H1 (cell line): Measurements from ENCODE around the gene PRKACA. TPM values are rescaled to one million over a fixed set of nuclear protein-coding genes. Genes with fewer than 3 reads are reported as not detected.

ENCODE experiments used
- CTCF ChIA-PET: fragments of 300-600 bp; sonication (Branson Sonifier 250); formaldehyde crosslinking; loops from one replicate; lab custom pipeline; 2021; ENCODE audit not compliant: partially characterized antibody; lab: Charles Lee
- POLR2A ChIA-PET: fragments of 300-600 bp; sonication (Branson Sonifier 250); formaldehyde crosslinking; loops from one replicate; lab custom pipeline; 2021; ENCODE audit warnings: inconsistent platforms; ENCODE audit not compliant: partially characterized antibody; lab: Charles Lee
- DNase-seq, 2 experiments: peaks; one replicate each; pipeline versions ENCODE4 v3.0.0 to v3.0.0-alpha.2; 2010 to 2022; ENCODE audit warnings: low spot score in 2 of 2, low read depth in 1 of 2, mixed read lengths in 1 of 2
- FAIRE-seq: peaks from 2 replicates; lab custom pipeline; 2011; peaks lifted over from hg19 to GRCh38; lab: Jason Lieb, UNC
- H2AFZ ChIP-seq: 2 replicates; pipeline ENCODE4 v1.8.1; 2012; ENCODE audit warnings: low read length, inconsistent platforms
- H2AK5ac ChIP-seq: 2 replicates; pipeline ENCODE4 v1.6.1; 2013; ENCODE audit warnings: low read depth, low read length
- H2BK120ac ChIP-seq: replicated peaks from 2 replicates; pipeline ENCODE3; 2013; ENCODE audit warnings: low read depth, low read length, inconsistent platforms
- H2BK12ac ChIP-seq: 2 replicates; pipeline ENCODE4 v1.6.1; 2013; ENCODE audit warnings: low read depth, low read length
- H2BK15ac ChIP-seq: 2 replicates; pipeline ENCODE4 v1.6.1; 2013; ENCODE audit warnings: low read length
- H2BK20ac ChIP-seq: 2 replicates; pipeline ENCODE4 v1.6.1; 2013; ENCODE audit warnings: low read length
- H2BK5ac ChIP-seq: 2 replicates; pipeline ENCODE4 v1.6.1; 2013; ENCODE audit warnings: low read depth, low read length
- H3K14ac ChIP-seq: 2 replicates; pipeline ENCODE4 v1.6.1; 2013; ENCODE audit warnings: inconsistent platforms; ENCODE audit not compliant: insufficient read length
- H3K18ac ChIP-seq: 2 replicates; pipeline ENCODE4 v1.6.1; 2013; ENCODE audit warnings: low read length; ENCODE audit errors: extremely low read depth
- H3K23ac ChIP-seq: 2 replicates; pipeline ENCODE4 v1.6.1; 2013; ENCODE audit warnings: inconsistent platforms; ENCODE audit not compliant: insufficient read length
- H3K23me2 ChIP-seq: 2 replicates; pipeline ENCODE4 v1.6.1; 2013; ENCODE audit warnings: low read depth, low read length
- H3K27ac ChIP-seq: 2 replicates; pipeline ENCODE4 v1.6.1; 2011; ENCODE audit warnings: low read depth, low read length, inconsistent platforms
- H3K27me3 ChIP-seq, 4 experiments: replicated peaks in 1 of 4; 1 replicate in 1 of 4; 2 replicates in 3 of 4; pipeline versions ENCODE4 v1.6.1 to v1.8.1; 2011 to 2013; ENCODE audit warnings: low read length in 3 of 4, mild to moderate bottlenecking in 3 of 4, inconsistent platforms in 2 of 4, mixed read lengths in 2 of 4, moderate library complexity in 1 of 4; ENCODE audit not compliant: control insufficient read depth in 3 of 4, insufficient read depth in 3 of 4; ENCODE audit errors: extremely low read depth in 1 of 4
- H3K36me3 ChIP-seq, 4 experiments: 2 replicates each; pipeline versions ENCODE4 v1.6.1 to v1.8.1; 2011 to 2013; ENCODE audit warnings: mild to moderate bottlenecking in 4 of 4, low read length in 3 of 4, moderate library complexity in 2 of 4, control low read depth in 1 of 4, inconsistent platforms in 1 of 4; ENCODE audit not compliant: insufficient read depth in 4 of 4, control insufficient read depth in 2 of 4
- H3K4ac ChIP-seq: replicated peaks from 2 replicates; pipeline ENCODE3; 2013; ENCODE audit warnings: low read length, low read depth, mixed read lengths, inconsistent platforms; ENCODE audit not compliant: insufficient read length
- H3K4me1 ChIP-seq, 4 experiments: replicated peaks in 1 of 4; 1 replicate in 1 of 4; 2 replicates in 3 of 4; pipeline versions ENCODE4 v1.6.1 to v1.8.1; 2011 to 2013; ENCODE audit warnings: low read length in 3 of 4, inconsistent platforms in 2 of 4, mixed read lengths in 1 of 4; ENCODE audit not compliant: insufficient read depth in 4 of 4, control insufficient read depth in 3 of 4
- H3K4me2 ChIP-seq, 2 experiments: 2 replicates each; pipeline versions ENCODE4 v1.6.1 to v1.8.1; 2011 to 2013; ENCODE audit warnings: low read depth in 2 of 2, low read length in 2 of 2, control low read depth in 1 of 2, inconsistent platforms in 1 of 2, mild to moderate bottlenecking in 1 of 2; ENCODE audit not compliant: insufficient read depth in 1 of 2
- H3K4me3 ChIP-seq, 4 experiments: fragments of 200-600, 300-600 bp in 1 of 4; sonication (generic), shearing (Covaris generic), sonication (Bioruptor Twin) in 1 of 4; 2 replicates each; pipeline versions ENCODE4 v1.5.1 to v1.8.1; 2011 to 2016; ENCODE audit warnings: low read length in 4 of 4, low read depth in 3 of 4, control low read depth in 2 of 4, inconsistent platforms in 2 of 4, mild to moderate bottlenecking in 2 of 4, mixed read lengths in 1 of 4, moderate library complexity in 1 of 4; ENCODE audit not compliant: insufficient read depth in 2 of 4; ENCODE audit errors: extremely low read depth in 1 of 4
- H3K56ac ChIP-seq: replicated peaks from 2 replicates; pipeline ENCODE3; 2013; ENCODE audit warnings: low read depth, mild to moderate bottlenecking, mixed read lengths, low read length, inconsistent platforms; ENCODE audit not compliant: insufficient read length
- H3K79me1 ChIP-seq: 2 replicates; pipeline ENCODE4 v1.6.1; 2013; ENCODE audit warnings: low read depth, low read length, control low read depth
- H3K79me2 ChIP-seq, 2 experiments: 2 replicates each; pipeline versions ENCODE4 v1.6.1 to v1.8.1; 2012 to 2013; ENCODE audit warnings: low read length in 2 of 2, mild to moderate bottlenecking in 2 of 2, inconsistent platforms in 1 of 2; ENCODE audit not compliant: insufficient read depth in 2 of 2, control insufficient read depth in 1 of 2
- H3K9ac ChIP-seq, 4 experiments: replicated peaks in 1 of 4; 1 replicate in 1 of 4; 2 replicates in 3 of 4; pipeline versions ENCODE4 v1.6.1 to v1.8.1; 2011 to 2013; ENCODE audit warnings: low read depth in 3 of 4, low read length in 3 of 4, control low read depth in 2 of 4, mild to moderate bottlenecking in 2 of 4, moderate library complexity in 2 of 4, inconsistent platforms in 1 of 4; ENCODE audit errors: extremely low read depth in 1 of 4
- H3K9me3 ChIP-seq, 2 experiments: 2 replicates each; pipeline versions ENCODE4 v1.6.1 to v1.8.1; 2012 to 2013; ENCODE audit warnings: mild to moderate bottlenecking in 2 of 2, moderate library complexity in 2 of 2, control low read depth in 1 of 2, inconsistent platforms in 1 of 2, low read depth in 1 of 2, low read length in 1 of 2, mixed read lengths in 1 of 2; ENCODE audit not compliant: insufficient read depth in 2 of 2
- H4K20me1 ChIP-seq, 2 experiments: replicated peaks in 1 of 2; 2 replicates each; pipeline versions ENCODE3 to v1.8.1; 2011 to 2013; ENCODE audit warnings: inconsistent platforms in 2 of 2, low read length in 2 of 2, mild to moderate bottlenecking in 1 of 2; ENCODE audit not compliant: insufficient read depth in 2 of 2, control insufficient read depth in 1 of 2
- H4K5ac ChIP-seq: 2 replicates; pipeline ENCODE4 v1.6.1; 2013; ENCODE audit warnings: low read length, low read depth, mixed read lengths, inconsistent platforms; ENCODE audit not compliant: insufficient read length
- H4K8ac ChIP-seq: 2 replicates; pipeline ENCODE4 v1.8.0; 2013; ENCODE audit warnings: mild to moderate bottlenecking, moderate library complexity, low read length, inconsistent platforms; ENCODE audit not compliant: insufficient read depth; ENCODE audit errors: extremely low read depth
- H4K91ac ChIP-seq: replicated peaks from 2 replicates; pipeline ENCODE3; 2013; ENCODE audit warnings: low read length, mixed read lengths, inconsistent platforms; ENCODE audit not compliant: insufficient read length
- ASH2L ChIP-seq: fragments of 200-600, 300-600 bp; sonication (generic); IDR thresholded peaks from one replicate; pipeline ENCODE4 v1.7.1; 2017; ENCODE audit warnings: low read length
- CEBPB ChIP-seq: IDR thresholded peaks from 2 replicates; pipeline ENCODE4 v1.6.1; 2012; ENCODE audit warnings: low read depth, low read length
- CHD1 ChIP-seq: IDR thresholded peaks from 2 replicates; pipeline ENCODE4 v1.6.1; 2012; ENCODE audit warnings: low read depth, low read length, improper control_type of control experiment
- CHD2 ChIP-seq: IDR thresholded peaks from 2 replicates; pipeline ENCODE4 v1.6.1; 2012; ENCODE audit warnings: low read length, improper control_type of control experiment
- CTBP2 ChIP-seq: IDR thresholded peaks from 2 replicates; pipeline ENCODE4 v1.7.0; 2011; ENCODE audit warnings: borderline replicate concordance, mild to moderate bottlenecking, moderate library complexity, mixed read lengths, low read length; ENCODE audit not compliant: insufficient read depth, insufficient read length
- EP300 ChIP-seq, 2 experiments: IDR thresholded peaks; 1 replicate in 1 of 2; 2 replicates in 1 of 2; pipeline ENCODE4 v1.6.1; 2011 to 2012; ENCODE audit warnings: low read depth in 2 of 2, low read length in 2 of 2, mild to moderate bottlenecking in 2 of 2, borderline replicate concordance in 1 of 2, inconsistent platforms in 1 of 2, moderate library complexity in 1 of 2
- GABPA ChIP-seq: IDR thresholded peaks from 2 replicates; pipeline ENCODE4 v1.6.1; 2011; ENCODE audit warnings: mild to moderate bottlenecking, low read length, moderate library complexity, borderline replicate concordance; ENCODE audit not compliant: insufficient read depth
- GTF2F1 ChIP-seq: IDR thresholded peaks from 2 replicates; pipeline ENCODE4 v1.6.1; 2012; ENCODE audit warnings: low read depth, low read length, improper control_type of control experiment, borderline replicate concordance
- JUND ChIP-seq: IDR thresholded peaks from 2 replicates; pipeline ENCODE4 v1.6.1; 2011; ENCODE audit warnings: mild to moderate bottlenecking, improper control_type of control experiment, low read length
- KDM4A ChIP-seq: IDR thresholded peaks from one replicate; pipeline ENCODE4 v1.7.1; 2012; ENCODE audit warnings: low read depth, mild to moderate bottlenecking, moderate library complexity, low read length, inconsistent platforms; ENCODE audit not compliant: severe bottlenecking
- PHF8 ChIP-seq: fragments of 200-600 bp; sonication (generic); conservative IDR thresholded peaks from 2 replicates; pipeline ENCODE4 v1.7.1; 2012; ENCODE audit warnings: low read depth, mild to moderate bottlenecking, inconsistent platforms, low read length, moderate library complexity
- RXRA ChIP-seq: IDR thresholded peaks from 2 replicates; pipeline ENCODE4 v1.6.1; 2011; ENCODE audit warnings: low read depth, mild to moderate bottlenecking, low read length, moderate library complexity; ENCODE audit not compliant: insufficient read depth
- SIRT6 ChIP-seq: IDR thresholded peaks from one replicate; pipeline ENCODE4 v1.7.1; 2012; ENCODE audit warnings: low read length, inconsistent platforms
- SP4 ChIP-seq: IDR thresholded peaks from 2 replicates; pipeline ENCODE4 v1.6.1; 2012; ENCODE audit warnings: low read length, inconsistent platforms
- ZNF274 ChIP-seq: IDR thresholded peaks from 2 replicates; pipeline ENCODE4 v1.7.0; 2012; ENCODE audit warnings: low read length, borderline replicate concordance; ENCODE audit errors: extremely low read depth
- WGBS, 2 experiments: shearing (Covaris generic) in 1 of 2; methylation state at CpG; one replicate each; pipeline versions ENCODE4 v1.1.6 to v1.1.7; 2013 to 2015; ENCODE audit warnings: low lambda C conversion rate in 2 of 2, mixed read lengths in 2 of 2, inconsistent platforms in 1 of 2, low coverage in 1 of 2, missing lambda C conversion rate in 1 of 2; ENCODE audit not compliant: insufficient replicate concordance in 2 of 2, insufficient coverage in 1 of 2, insufficient read length in 1 of 2; ENCODE audit errors: extremely low coverage in 1 of 2, missing lambda C conversion rate in 1 of 2; 5-methylcytosine and 5-hydroxymethylcytosine counted together
- polyA plus RNA-seq, 7 experiments: library from polyadenylated mRNA; depleted of rRNA in 3 of 7; stranded (reverse) in 5 of 7; unstranded in 2 of 7; fragments of >200 nt in 5 of 7; fragments of 200-250 nt in 2 of 7; gene quantifications; 1 replicate in 5 of 7; 2 replicates in 1 of 7; 4 replicates in 1 of 7; pipeline versions ENCODE4 v1.2.1 to v1.2.3, GENCODE V29; 2011 to 2013; ENCODE audit warnings: missing spikeins in 2 of 7, mixed read lengths in 2 of 7
- total RNA-seq: library from RNA; stranded (reverse); fragmentation: NEBNext Ultra II Directional; extraction: Animal tissue kit (Norgen Biotek cat#: 25700); gene quantifications from 2 replicates; pipeline ENCODE4 v1.2.1, GENCODE V29; 2021

The PRKACA gene
- total and polyA plus RNA-seq, 2 of the 8 experiments (the other 6 are each of a cell fraction or from before 2014, with no cell fraction given) = 14.2 to 48.2 TPM

- 91% methylated on average over 9 of the region's 9 CpGs; no CpG with 5 or more reads in 1 of the 2 experiments for WGBS, 2 experiments
- Histone ChIP-seq H3K27me3 (no peaks in the 10 kb centered on the region), H2BK15ac (no peak overlapping the region), H3K79me1 (peaks cover 2% of the 10 kb centered on the region; the same call in 1 of the 2 replicates), H3K9ac (no peak overlapping the region), H4K20me1 (peaks cover 0 to 9% of the 10 kb centered on the region in 2 experiments), H3K18ac (no peak overlapping the region), H3K79me2 (peaks cover 0 to 8% of the 10 kb centered on the region in 2 experiments; a peak in 2 of 4 replicates), H3K4ac (no peak overlapping the region), H3K14ac (no peak overlapping the region), H2AFZ (no peak overlapping the region), H4K5ac (no peak overlapping the region), H2BK12ac (no peak overlapping the region), H3K23me2 (peaks cover 4% of the 10 kb centered on the region; the same call in 1 of the 2 replicates), H3K4me3 (no peak overlapping the region), H2AK5ac (no peak overlapping the region), H4K91ac (no peak overlapping the region), H2BK20ac (no peak overlapping the region), H4K8ac (peak overlapping the region; percentile 60), H2BK120ac (no peak overlapping the region), H3K56ac (no peak overlapping the region), H2BK5ac (no peak overlapping the region), H3K4me2 (no peak overlapping the region), H3K36me3 (no peaks in the 10 kb centered on the region), H3K4me1 (peaks cover 0 to 7% (median 3%) of the 10 kb centered on the region in 4 experiments; a peak in 5 of 7 replicates), H3K9me3 (no peaks in the 10 kb centered on the region), H3K27ac (no peak overlapping the region), H3K23ac (no peak overlapping the region)
- ChIA-PET POLR2A (interaction anchor here (1.4 to 2.1 kb wide), 2 partner anchors 10 to 224 kb away, joined by 4 to 5 read pairs; no protein-coding TSS in a partner anchor), CTCF (interaction anchor here (0.6 to 2.2 kb wide), 9 partner anchors 8 to 211 kb away, joined by 3 to 8 read pairs (median 4); no protein-coding TSS in a partner anchor)
- no peak for FAIRE-seq
- DNase-seq = no peak
- TF ChIP-seq RXRA (no peak), SP4 (no peak), GABPA (no peak), CTBP2 (no peak), CEBPB (no peak), KDM4A (no peak), JUND (no peak), CHD1 (no peak), ZNF274 (no peak), GTF2F1 (no peak), EP300 (IDR thresholded peaks at IDR 0.05; ENCODE audit: borderline replicate concordance in 1 of 2, low read depth in 2 of 2, low read length in 2 of 2) (no peak), SIRT6 (no peak), ASH2L (no peak), CHD2 (no peak), PHF8 (no peak)
Observed at GRCh38 chr19:14139944-14140343, 22.4 kb upstream of the PRKACA start.
